Measurements from ENCODE around the gene ELF5. TPM values are rescaled to one million over a fixed set of nuclear protein-coding genes. Genes with fewer than 3 reads are reported as not detected.

Gene ELF5
- total and polyA plus RNA-seq, 2 of the 13 experiments (the other 11 are each of a cell fraction or from before 2014, with no cell fraction given): 0.51 to 2.6 TPM

DNA sequence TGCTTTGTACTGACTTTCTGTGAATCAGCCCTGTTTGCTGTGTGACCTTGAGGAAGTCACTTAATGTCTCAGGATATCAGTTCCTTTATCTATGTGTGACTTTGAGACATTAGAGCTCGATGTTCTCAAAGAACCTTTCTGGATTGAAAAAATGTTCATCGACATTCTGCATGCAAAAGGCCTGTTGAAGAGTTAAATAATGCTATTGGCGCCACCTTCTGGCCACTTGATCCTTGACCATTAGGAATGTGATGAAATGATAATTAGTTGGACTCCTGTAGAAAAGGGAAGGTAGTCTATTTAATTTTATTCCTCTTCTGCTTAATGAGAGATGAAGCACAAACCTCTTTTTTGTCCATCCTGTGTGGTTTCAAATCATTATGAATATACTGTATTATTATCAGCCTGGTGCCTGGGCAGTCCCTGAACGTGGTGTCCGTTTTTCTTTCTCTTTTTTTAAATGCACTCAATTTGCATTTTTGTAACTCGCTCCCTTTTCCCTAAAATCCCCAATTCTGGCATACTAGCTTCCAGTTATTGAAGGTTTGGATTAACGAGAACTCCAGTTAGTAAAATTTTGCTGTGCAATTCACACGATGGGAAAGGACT is 20.7 kb downstream of the ELF5 start (continued):
- TF ChIP-seq ZNF800 (CRISPR knock-in tag; IDR thresholded peaks at IDR 0.05) (no peak), SMC3 (IDR thresholded peaks at IDR 0.05; ENCODE audit: low read length) (peak; percentile 54), ZNF878 (CRISPR knock-in tag; IDR thresholded peaks at IDR 0.05) (no peak), ZNF335 (CRISPR knock-in tag; IDR thresholded peaks at IDR 0.05) (no peak), ZNF652 (CRISPR knock-in tag; IDR thresholded peaks at IDR 0.05; ENCODE audit: borderline replicate concordance, low read depth) (peak; percentile 87), ZZZ3 (CRISPR knock-in tag; IDR thresholded peaks at IDR 0.05; ENCODE audit: borderline replicate concordance) (no peak), CEBPG (CRISPR knock-in tag; IDR thresholded peaks at IDR 0.05) (peak; percentile 37), FUBP1 (CRISPR knock-in tag; IDR thresholded peaks at IDR 0.05; ENCODE audit: borderline replicate concordance) (no peak), GATA4 (IDR thresholded peaks at IDR 0.05; ENCODE audit: borderline replicate concordance, low read depth) (no peak)
- TF ChIP-seq, protein P1, sequence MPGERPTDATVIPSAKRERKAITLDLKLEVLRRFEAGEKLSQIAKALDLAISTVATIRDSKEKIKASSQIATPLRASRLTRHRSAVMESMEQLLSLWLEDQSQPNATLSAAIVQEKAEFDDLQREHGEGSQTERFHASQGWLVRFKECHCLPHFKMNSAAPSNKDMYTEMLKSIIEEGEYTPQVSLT (CRISPR knock-in tag; IDR thresholded peaks at IDR 0.05; ENCODE audit: borderline replicate concordance, low read depth): no peak
- TF ChIP-seq, protein P2, sequence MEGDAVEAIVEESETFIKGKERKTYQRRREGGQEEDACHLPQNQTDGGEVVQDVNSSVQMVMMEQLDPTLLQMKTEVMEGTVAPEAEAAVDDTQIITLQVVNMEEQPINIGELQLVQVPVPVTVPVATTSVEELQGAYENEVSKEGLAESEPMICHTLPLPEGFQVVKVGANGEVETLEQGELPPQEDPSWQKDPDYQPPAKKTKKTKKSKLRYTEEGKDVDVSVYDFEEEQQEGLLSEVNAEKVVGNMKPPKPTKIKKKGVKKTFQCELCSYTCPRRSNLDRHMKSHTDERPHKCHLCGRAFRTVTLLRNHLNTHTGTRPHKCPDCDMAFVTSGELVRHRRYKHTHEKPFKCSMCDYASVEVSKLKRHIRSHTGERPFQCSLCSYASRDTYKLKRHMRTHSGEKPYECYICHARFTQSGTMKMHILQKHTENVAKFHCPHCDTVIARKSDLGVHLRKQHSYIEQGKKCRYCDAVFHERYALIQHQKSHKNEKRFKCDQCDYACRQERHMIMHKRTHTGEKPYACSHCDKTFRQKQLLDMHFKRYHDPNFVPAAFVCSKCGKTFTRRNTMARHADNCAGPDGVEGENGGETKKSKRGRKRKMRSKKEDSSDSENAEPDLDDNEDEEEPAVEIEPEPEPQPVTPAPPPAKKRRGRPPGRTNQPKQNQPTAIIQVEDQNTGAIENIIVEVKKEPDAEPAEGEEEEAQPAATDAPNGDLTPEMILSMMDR (CRISPR knock-in tag; IDR thresholded peaks at IDR 0.05): peak; percentile 80
- TF ChIP-seq, protein P3, sequence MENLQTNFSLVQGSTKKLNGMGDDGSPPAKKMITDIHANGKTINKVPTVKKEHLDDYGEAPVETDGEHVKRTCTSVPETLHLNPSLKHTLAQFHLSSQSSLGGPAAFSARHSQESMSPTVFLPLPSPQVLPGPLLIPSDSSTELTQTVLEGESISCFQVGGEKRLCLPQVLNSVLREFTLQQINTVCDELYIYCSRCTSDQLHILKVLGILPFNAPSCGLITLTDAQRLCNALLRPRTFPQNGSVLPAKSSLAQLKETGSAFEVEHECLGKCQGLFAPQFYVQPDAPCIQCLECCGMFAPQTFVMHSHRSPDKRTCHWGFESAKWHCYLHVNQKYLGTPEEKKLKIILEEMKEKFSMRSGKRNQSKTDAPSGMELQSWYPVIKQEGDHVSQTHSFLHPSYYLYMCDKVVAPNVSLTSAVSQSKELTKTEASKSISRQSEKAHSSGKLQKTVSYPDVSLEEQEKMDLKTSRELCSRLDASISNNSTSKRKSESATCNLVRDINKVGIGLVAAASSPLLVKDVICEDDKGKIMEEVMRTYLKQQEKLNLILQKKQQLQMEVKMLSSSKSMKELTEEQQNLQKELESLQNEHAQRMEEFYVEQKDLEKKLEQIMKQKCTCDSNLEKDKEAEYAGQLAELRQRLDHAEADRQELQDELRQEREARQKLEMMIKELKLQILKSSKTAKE (CRISPR knock-in tag; IDR thresholded peaks at IDR 0.05; ENCODE audit: borderline replicate concordance): no peak

Measured in HepG2 (cell line).